Limb (tissue), 2 donors: ENCODE data around the gene ZNF488.
A peak's percentile ranks its signal among the peaks of the same experiment; 100 is the strongest.

Experiments
- DNase-seq, 2 donors: peaks; one replicate each; pipeline ENCODE4 v3.0.0-alpha.2; 2016; ENCODE audit errors: extremely low spot score in 2 of 2

The ZNF488 gene

DNA sequence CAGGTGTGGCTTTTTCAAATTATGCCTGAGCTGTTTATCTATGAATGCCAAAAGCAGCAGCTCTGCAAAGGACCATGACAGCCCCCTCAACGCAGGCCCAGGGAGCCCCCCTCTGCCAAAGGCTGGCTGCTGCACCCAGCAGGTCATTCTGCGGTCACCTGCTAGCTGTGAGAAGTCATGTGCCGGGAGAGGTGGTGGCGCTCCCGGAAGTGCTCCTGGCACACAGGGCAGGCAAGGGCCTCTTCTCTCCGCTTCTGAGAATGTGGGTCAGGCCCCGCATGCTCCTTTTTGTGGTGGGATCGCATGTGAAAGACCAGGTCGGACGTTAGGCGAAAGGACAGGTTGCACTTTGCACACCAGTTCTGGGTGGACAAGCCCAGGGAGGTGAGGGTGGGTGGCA is 16.4 kb downstream of the ZNF488 start:
- peak in 1 of 2 donors; percentile 32 for DNase-seq

DNA sequence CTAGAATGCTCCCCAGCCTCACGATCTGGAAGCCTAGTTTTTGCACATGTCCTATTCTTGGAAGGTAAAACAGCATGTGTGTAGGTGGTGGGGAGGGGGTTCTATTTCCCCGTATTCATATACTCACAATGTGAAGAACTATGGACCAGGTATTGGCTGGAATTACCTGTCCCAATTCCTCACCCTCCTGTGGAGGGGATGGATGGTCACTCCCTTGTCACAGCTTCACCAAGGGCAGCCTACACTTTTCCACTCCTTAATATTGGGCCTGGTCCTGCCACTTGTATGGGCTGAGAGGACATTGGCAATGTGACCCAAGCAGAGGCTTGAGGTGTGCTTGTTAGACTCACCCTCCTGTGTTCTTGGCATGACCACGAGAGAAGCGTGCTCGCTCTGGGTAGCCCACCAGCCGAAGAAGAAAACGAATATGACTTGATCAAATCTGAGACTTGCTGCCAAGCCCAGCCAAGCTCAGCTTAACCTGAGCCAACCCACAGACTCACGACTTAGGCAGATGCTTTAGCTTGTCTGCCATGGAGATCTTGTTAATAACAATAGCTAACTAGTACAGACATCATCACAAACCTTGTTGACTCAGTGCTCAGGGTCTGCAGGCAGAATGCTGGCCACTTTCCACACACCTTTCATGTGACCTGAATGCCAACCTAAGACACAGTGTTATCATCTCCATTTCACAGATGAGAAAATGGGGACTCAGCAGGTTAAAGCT is 17.2 kb downstream of the ZNF488 start:
- DNase-seq = peak in 1 of 2 donors; percentile 11

DNA sequence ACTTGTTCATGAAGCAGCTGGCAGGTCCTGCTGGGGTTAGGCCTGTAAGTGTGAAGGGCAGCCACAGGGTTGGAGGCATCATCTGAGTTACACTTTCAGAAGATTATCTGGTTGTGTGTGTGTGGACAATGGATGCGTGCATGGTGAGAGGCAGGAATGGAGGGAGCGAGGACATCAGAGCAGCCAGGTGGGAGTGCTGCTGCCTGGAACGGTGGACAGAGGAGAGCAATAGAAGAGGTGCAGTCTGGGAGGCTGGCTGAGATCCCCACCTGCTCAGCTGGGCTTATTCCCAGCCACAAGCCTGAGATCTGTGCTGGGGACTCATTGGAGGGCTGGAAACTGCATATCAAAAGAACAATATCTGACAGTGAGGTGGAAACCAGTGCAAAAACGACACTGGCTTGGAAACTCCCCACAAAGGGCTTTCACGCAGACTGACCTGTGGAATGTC is 17.9 kb downstream of the ZNF488 start:
- no peak for DNase-seq

DNA sequence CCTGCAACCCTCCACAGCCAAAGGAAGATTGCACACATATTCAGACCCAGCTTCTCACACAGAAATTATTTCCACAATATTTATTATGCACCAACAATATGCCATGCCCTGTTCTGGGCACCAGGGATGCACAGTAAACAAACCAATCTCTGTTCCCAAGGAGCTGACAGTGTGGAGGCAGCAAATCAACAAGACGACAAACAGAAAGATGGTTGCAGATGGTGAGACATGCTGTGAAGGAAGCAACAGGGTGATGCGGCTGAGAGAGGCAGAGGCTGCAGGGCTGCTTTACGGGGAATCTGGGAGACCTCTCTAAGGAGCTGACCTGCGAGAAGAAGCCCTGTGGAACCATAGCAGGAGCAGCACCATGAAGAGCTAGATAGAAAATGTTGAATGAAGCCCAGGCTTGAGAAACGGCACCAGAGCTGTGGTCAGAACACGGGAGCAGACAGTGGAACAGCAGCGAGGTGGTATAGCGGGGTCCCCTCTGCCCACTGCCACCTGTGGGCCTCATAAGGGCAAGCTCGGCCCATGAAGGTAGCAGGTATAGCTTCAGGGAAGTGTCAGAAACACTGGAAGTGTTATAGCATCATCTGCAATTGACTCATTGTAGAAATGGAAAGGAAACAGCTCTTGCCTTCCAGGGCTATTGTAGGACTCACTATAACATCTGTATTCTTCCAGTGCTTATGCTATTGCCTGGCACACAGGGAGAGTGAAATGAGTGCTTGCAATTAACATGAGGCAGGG is 18.5 kb downstream of the ZNF488 start:
- no peak for DNase-seq

- peak in 1 of 2 donors; percentile 14 for DNase-seq
These were observed 19.2 kb downstream of the ZNF488 start for GRCh38 chr10:47364911-47365310.

DNA sequence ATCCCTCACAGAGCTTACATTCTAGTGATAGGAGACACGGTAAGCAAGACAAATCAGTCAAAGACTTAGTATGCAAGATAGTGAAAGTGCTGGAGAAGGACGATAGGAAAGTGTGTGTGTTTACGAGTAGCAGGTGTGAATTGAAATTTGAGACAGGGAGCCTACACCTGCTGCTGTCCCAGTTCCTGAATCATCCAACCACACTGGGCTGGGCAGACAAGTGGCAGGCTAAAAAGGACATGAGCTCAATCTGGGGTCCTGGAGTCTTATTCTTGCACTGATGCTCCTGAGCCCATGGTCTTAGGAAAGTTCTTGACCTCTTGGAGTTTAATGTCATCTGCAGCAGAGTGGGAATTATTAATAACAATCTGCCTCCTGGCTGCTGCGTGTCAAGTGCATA is 19.7 kb downstream of the ZNF488 start:
- DNase-seq = no peak

DNA sequence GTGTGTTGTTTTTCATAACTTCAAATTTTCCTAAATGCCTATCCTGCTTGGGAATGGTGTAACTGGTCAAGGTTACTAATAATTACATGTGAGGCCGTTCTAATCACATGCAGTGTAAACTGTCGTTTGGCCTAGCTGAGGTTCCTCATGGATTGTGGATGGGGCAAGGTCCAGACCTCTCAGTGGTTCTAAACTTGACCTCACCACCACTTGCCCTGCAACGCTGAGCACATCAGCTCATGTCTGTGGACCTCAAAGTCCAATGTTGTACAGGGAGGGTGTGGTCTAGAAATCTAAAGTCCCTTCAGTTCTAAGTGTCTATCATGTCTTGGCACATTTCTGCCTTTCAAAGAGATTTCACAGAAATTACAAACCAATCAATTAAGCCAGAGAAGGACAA is 20.3 kb downstream of the ZNF488 start:
- DNase-seq = no peak

DNA sequence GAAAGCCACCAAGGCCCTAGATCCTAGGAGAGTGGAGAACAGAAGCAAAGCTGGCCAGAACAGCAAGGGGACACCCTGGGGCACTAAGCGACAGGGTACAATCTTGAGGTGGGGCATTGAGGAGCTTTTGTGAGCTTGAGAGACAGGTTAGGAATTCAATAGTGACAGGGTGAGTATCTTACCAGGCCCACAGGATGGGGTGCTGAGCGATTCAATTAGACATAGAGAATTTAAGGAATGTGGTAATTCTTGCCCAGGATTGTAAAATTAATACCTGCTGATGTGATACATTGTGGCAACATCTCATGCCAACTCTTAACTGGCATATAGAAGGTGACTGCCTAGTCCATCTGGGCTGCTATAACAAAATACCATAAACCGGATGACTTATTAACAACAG is 21.9 kb downstream of the ZNF488 start:
- peak in 1 of 2 donors; percentile 7 for DNase-seq

- DNase-seq = peak in 1 of 2 donors; percentile 39
These were observed 22.8 kb downstream of the ZNF488 start for GRCh38 chr10:47361293-47361692.

GRCh38 chr10:47360419-47361040 is 23.6 kb downstream of the ZNF488 start:
- DNase-seq = peak in 1 of 2 donors; percentile 23

- no peak for DNase-seq
These were observed 24.3 kb downstream of the ZNF488 start for GRCh38 chr10:47359626-47360418.

DNA sequence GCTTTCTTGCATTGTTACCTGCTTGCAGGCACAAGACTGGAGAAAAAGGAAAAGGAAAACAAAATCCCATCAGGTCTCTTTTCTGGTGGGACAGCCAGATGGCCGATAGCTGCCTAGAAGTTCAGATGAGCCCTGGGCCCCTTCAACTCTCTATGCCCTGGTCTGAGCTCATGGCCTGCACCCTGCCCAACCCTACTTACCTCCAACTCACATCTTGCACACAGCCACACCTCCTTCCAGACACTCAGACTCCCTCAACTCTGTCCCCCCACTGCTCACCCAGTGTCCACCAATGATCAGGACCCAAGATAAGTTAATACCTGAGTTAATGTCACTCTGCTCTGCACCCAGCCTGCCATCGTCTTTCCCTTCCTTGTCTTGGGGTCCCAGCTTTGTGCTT is 25.0 kb downstream of the ZNF488 start:
- no peak for DNase-seq

- no peak for DNase-seq
These were observed 25.6 kb downstream of the ZNF488 start for GRCh38 chr10:47358457-47358856.

- no peak for DNase-seq
These were observed 26.2 kb downstream of the ZNF488 start for GRCh38 chr10:47357911-47358310.

- no peak for DNase-seq
These were observed 26.9 kb downstream of the ZNF488 start for GRCh38 chr10:47357131-47357582.

DNA sequence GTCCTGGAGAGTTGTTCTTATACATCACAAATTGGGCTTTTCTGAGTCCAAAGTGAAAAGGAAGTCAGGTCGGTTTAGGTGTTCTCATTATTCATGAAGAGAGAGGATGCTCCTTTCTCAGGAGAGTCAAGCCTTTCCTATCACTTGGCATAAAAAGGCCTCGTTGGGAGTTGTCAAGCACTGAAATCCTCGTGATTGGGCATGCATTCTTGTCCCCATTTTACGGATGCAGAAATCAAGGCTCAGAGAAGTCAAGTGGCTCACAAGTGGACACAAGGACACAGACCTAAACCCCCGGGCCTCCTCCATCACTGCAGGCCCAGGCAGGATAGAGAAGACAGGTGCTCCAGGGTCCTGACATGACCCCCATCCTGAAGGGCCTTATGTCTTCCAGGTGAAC is 27.4 kb downstream of the ZNF488 start:
- no peak for DNase-seq

- DNase-seq = no peak
These were observed 29.2 kb downstream of the ZNF488 start for GRCh38 chr10:47354900-47355299.

DNA sequence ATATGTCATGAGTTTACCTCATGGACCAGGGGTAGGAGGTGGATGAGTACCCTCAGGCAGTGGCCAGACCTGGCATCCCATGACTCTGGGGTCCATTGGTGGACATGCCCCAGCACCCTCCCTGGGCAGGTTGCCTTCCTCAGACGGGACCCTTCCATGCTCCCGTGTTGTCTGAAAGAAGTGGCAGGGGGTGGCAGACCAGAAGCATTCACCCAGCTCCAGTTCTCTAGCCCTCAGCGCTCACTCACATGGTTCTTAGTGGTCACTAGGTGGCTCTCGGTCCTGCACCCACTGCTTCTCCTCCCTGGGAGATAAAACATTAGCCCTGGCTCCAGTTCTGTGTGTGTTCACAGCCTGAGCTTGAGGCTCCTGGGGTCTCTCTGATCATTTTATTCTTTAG is 29.9 kb downstream of the ZNF488 start:
- DNase-seq = no peak

DNA sequence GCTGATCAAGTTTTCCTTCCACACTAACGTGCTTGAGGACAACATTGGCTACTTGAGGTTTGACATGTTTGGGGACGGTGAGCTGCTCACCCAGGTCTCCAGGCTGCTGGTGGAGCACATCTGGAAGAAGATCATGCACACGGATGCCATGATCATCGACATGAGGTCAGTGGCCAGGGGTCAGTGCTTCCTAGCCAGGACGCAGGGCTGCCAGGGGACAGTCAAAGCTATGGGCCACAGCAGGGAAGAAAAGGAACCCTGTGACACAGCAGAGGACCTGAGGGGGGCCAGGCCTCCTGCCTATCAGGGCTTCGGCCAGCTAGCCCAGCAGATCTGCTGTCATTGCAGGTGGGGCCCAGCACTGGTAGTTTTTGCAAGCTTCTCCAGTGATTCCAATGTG is 30.7 kb downstream of the ZNF488 start:
- DNase-seq = no peak

GRCh38 chr10:47351899-47352815 is 31.9 kb downstream of the ZNF488 start:
- DNase-seq = no peak
